HPDE6-E6E7 (cell line): ENCODE measurements around the gene GPNMB.
"Not testable (repeated sequence)": the region's sequence is repeated elsewhere in the genome, so short reads cannot be mapped to it uniquely, and the experiment has no call there.

Experiments used
- DNase-seq: peaks from one replicate; pipeline ENCODE4 v3.0.0; 2011; ENCODE audit warnings: missing footprints; ENCODE audit errors: extremely low spot score

Gene GPNMB

GRCh38 chr7:23246555-23246954 lies at the start of gene GPNMB:
GPNMB (plus strand) TSS chr7:23246775; CDS start chr7:23246858, 83 bp downstream.
- peak; percentile 79 for DNase-seq

- not testable (repeated sequence) for DNase-seq
Observed at GRCh38 chr7:23197745-23198144, 48.8 kb upstream of the GPNMB start.

- no peak for DNase-seq
Observed at GRCh38 chr7:23200331-23200730, 46.2 kb upstream of the GPNMB start.

GRCh38 chr7:23204241-23204640 lies 42.3 kb upstream of the GPNMB start:
- no peak for DNase-seq

- no peak for DNase-seq
Observed at GRCh38 chr7:23205577-23205908, 41.0 kb upstream of the GPNMB start.

- no peak for DNase-seq
Observed at GRCh38 chr7:23205909-23206767, 40.4 kb upstream of the GPNMB start.

GRCh38 chr7:23207021-23207420 lies 39.6 kb upstream of the GPNMB start:
- DNase-seq = no peak

- DNase-seq = no peak
Observed at GRCh38 chr7:23207884-23208283, 38.7 kb upstream of the GPNMB start.

GRCh38 chr7:23208316-23208715 lies 38.3 kb upstream of the GPNMB start:
- no peak for DNase-seq

- DNase-seq = no peak
Observed at GRCh38 chr7:23210506-23210905, 36.1 kb upstream of the GPNMB start.

- no peak for DNase-seq
Observed at GRCh38 chr7:23211589-23211988, 35.0 kb upstream of the GPNMB start.

GRCh38 chr7:23212395-23212794 lies 34.2 kb upstream of the GPNMB start:
- DNase-seq = no peak

GRCh38 chr7:23212841-23213240 lies 33.7 kb upstream of the GPNMB start:
- no peak for DNase-seq

GRCh38 chr7:23213755-23214154 lies 32.8 kb upstream of the GPNMB start:
- no peak for DNase-seq

GRCh38 chr7:23214423-23214822 lies 32.2 kb upstream of the GPNMB start:
- DNase-seq = no peak

GRCh38 chr7:23214938-23215337 lies 31.6 kb upstream of the GPNMB start:
- no peak for DNase-seq

- DNase-seq = no peak
Observed at GRCh38 chr7:23216021-23216420, 30.6 kb upstream of the GPNMB start.

GRCh38 chr7:23218196-23218595 lies 28.4 kb upstream of the GPNMB start:
- DNase-seq = no peak

- DNase-seq = no peak
Observed at GRCh38 chr7:23220690-23221305, 25.8 kb upstream of the GPNMB start.

GRCh38 chr7:23222439-23223030 lies 24.0 kb upstream of the GPNMB start:
- DNase-seq = no peak

GRCh38 chr7:23224364-23224763 lies 22.2 kb upstream of the GPNMB start:
- DNase-seq = not testable (repeated sequence)

- DNase-seq = no peak
Observed at GRCh38 chr7:23226844-23227450, 19.6 kb upstream of the GPNMB start.

- DNase-seq = no peak
Observed at GRCh38 chr7:23228412-23228811, 18.2 kb upstream of the GPNMB start.
